GM18511 (cell line): ENCODE data around the gene MELTF.

Source experiments
- ATAC-seq: cut with Tn5 transposase; IDR thresholded peaks from one replicate; pipeline ENCODE4 v1.9.1; 2021; ENCODE audit warnings: mild to moderate bottlenecking, moderate library complexity; ENCODE audit not compliant: unreplicated experiment

The MELTF gene

DNA sequence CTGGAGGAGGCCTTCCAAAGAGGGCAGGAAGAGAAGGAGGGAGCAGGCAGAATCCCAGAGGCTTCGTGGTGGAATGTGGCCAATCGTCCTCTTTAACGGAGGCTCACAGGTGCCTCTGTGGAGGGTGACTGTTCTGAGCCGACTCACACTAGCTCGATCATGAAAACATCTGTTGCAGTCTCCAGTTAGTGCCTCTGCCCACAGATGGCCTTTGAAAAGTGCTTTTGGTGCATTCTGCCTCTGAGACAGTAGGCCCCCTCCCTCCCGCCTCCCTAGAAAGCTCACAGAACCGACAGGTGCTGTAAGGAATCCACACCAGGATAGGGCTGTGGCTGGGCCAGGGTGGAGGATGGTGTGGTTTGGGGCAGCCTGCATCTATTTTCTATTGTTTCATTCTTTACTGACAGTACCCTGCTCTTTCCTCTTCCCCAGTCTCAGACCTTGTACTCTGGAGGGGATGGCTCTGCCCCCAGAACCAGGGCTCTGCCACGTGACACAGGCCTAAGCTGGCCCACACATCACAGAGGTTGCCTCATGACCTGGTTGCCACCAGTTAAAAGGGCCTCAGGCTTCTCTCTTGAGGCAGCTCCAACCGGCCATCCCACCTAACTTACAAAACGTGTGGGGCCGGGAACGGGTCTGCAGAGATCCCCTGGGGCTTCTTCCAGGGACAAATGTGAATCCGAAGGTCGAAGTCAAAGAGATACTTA lies 33.8 kb downstream of the MELTF start:
- ATAC-seq = no peak

DNA sequence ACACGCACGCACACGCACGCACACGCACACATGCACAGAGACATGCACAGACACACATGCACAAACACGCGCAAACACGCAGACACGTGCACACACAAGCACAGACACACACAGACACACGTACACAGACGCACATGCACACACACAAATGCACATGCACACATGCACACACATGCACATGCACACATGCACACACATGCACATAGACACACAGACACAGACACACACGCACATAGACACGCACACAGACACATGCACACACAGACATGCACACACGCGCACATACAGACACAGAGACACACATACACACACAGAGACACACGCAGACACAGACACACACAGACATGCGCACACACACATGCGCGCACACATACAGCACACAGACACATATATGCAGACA lies 34.6 kb downstream of the MELTF start:
- ATAC-seq = no peak

DNA sequence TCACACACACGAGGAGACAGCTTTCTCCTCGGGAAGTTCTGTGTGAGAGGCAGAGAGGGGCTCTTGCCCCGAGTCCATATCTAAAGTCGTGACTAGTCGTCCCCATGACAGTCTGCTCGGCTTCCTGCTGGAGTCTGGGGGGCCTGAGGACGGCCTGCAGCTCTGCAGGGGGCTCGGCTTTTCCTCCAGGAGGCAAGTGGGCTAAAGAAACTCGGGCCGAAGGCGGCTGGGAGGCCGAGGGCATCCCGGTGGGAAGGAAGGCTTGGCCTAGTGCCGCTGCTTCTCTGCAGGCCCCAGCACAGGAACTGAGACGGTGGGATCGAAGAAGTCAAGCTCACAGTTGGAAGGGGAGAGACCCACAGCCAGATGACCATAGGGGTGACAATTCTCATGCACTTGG lies 35.6 kb downstream of the MELTF start:
- ATAC-seq = no peak

DNA sequence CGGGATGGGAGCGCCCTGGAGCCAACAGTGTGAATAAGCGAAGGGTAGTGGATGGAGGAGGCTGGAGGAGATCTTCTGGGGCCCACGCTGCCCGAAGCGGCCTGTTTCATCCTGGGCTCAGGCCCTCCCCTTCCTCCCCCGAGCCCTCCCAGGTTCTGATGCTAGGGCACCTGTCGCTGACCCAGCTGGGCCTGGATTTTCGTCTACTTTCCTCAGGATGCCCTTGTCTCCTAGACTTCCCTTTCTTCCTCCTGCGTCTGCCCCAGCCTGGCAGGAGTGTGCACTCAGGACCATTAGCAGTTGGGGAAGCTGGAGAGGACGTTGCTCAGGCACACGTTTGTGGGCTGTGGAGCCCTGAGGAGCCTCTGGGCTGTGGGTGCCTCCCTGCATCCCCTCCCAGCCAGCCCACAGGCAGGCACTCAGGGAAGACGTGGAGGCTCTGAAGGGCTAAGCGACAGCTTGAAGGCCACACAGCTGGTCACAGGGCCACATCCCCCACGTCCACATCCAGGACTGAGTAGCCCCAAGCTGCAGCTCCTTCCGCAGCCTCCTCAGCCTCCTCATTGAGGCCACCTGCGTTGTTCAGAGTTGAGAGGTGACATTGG lies 37.1 kb downstream of the MELTF start:
- ATAC-seq = no peak

DNA sequence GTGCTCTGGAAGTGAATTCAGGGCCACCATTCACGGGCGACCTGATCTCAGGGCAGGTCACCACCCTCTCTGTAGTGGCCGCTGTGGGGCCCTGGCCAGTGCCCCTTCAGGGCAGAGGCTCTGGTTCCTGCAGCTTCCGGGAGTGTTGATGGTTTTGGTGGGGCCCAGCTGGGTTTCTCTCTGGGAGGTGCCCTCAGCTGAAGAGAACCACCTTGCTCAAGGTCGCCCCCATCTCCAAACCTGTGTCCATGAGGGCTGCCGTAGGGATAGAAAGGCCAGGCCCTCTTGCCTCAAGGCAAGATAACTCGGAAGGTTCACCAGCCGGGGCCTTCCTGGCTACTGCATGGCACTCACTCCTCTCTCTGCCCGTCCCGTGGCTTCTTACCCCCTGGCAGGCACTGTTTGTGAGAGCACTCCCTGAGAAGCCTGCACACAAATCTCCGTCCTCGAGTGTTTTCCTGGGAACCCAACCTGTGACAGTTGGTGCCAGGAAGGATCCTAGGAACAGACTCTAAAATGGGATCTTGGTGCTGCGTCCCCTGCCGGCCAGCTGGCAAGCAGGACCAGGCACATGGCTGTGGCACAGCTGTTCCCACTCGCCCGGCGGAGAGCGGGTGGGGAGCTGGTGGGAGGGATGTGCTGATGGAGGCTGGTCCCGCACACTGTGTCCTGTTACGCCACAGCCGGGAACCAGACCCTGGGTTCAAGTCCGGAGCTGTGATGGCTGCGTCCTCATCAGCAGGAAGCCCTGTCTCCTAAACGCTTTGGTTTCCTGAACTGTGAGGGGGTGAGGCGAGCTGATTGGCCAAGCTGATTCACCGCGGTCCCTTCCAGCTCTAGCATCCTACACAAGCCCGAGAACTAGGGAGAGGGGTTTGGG lies 37.8 kb downstream of the MELTF start:
- no peak for ATAC-seq

DNA sequence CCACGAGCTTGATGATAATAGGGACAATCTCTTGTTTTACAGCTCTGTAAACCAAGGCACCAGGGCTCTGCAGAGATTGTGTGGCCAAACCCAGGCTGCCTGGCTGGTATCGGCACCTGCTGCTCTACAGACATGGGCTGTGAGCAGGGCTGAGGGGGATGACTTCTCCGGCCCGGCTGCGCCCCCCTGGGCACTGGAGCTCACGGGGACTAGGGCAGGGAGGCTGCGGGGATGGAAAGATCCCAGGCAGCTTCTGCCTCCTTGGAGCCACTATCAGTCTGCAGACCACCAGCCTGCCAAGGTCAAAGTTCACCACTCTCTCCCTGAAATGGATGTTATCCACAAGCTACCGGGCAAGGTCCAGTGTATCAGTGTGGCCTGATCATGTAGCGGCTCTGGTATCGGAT lies 39.0 kb downstream of the MELTF start:
- no peak for ATAC-seq

DNA sequence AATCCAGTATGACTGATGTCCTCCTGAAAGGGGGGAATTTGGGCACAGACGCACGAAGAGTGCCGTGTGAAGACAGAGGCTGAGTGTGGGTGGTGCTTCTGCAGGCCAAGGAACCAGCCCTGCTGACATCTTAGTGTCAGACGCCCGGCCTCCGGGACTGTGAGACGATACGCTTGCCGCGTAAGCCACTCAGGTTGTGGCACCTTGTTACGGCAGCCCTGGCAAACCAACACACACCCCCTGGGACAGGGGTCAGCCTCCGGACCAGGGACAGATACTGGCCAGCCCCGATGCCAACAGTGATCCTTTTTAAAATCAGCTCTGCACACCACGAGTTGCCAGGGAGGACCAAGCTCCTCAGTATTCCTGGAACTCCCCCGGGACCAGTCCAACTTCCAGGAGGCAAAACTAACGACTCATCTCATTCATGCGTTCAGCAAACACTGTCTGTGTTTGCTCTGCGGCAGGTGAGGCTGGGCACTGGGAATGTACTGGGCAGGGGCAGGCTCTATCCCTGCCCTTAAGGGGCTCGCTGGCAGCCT lies 39.8 kb downstream of the MELTF start:
- no peak for ATAC-seq

DNA sequence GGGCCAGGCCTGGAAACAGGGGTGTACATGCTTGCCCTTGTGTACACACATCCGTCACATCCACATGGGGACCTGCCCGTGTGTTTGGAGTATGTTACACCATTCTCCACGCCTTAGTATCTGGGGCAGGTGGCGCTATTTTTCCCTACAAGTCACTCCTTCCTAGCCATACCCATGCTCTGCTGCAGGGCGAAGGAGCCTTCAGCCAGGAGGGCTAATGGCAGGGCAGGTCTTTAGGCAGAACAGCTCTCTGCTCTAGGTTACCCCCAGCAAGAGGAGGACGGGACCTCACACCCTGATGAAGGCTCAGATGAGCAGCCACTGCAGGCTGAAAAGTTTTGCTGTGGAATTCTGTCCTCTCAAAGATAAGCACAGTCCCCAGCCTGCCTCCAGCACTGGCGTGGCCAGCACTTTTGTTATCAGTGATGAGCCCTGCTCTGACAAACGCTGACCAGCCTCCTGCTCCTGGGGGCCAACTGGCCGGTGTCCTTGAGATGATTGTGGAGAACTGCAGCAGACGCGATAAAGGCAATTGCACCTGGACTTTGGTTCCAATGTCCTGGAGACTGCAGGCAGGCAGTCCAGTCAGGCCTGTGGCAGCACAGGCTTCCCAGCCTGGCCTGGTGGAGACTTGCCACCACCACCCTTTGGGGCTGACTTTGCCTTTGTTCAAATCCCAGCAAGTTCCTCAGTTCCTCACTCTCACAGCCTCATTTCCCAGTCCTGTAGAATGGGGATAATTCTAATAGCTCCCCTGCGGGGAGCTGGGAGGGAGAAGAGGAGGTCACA lies 41.2 kb downstream of the MELTF start:
- no peak for ATAC-seq

DNA sequence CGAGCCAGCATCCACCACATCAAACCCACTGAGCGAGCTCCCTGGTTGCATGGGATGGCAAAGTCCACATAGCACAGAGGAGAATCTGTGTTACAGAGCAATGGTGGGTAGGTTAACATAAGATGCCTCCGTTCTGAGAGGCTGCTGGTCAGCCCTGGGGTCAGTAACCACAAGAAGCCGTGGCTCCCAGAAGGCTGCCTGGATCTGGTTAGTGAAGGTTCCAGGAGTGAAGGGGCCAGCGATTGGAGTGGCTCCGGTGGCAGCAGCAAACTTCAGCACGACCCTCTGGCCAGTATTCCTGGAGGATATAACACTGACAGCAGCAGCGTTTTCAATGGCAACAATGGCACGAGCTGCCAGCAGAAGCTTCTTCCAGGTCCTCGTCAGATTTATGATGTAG lies 42.6 kb downstream of the MELTF start:
- ATAC-seq = no peak

DNA sequence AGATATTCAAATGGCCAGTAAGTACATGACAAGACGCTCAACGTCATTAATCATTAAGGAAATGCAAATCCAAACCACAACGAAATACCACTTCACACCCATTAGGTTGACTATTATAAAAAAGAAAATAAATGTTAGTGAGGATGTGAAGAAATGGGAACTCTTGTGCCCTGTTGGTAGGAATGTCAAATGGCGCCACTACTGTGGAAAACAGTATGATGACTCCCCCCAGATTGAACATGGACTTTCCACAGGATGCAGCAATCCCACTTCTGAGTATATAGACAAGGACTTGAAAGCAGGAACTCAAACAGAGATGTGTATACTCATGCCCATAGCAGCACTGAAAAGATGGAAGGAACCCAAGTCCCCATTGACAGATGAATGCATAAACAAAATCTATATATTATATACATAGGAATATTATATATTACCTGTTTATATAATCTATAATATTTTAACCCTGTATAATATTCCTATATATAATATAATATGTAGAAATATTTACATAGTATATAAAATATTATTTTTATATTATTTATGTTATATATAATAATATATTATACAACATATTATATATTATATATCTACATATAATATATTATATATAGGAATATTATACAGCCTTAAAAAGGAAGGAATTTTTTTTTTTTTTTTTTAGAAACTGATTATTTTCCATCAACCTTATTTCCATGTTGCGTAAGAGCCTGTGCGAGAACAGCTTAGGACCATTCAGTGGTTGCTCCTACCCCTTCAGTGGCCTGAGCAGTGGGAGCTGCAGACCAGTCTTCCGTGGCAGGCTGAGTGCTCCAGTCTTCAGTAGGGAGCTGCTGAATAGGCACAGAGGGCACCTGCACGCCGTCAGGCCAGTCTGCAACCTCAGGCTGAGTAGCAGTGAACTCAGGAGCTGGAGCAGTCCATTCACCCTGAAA lies 43.4 kb downstream of the MELTF start:
- no peak for ATAC-seq

DNA sequence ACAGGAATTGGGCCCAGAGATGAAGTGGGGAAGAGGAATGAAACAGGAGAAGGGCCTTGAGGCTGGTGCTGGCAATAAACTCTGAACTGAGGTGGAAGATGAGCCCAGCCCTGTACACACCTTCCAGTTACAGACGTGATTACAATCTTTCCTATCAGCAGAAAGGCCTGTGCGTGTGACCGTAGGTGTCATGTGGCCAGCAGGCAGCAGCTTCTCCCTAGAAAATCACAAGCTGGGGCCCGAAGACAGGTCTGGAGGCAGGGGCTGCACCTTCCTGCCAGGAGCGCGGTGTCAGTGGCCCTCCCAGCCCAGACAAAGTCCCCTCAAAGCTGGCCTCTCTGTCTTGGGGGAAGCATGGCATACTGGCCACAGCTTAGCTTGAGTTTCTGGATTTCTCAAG lies 44.3 kb downstream of the MELTF start:
- no peak for ATAC-seq

DNA sequence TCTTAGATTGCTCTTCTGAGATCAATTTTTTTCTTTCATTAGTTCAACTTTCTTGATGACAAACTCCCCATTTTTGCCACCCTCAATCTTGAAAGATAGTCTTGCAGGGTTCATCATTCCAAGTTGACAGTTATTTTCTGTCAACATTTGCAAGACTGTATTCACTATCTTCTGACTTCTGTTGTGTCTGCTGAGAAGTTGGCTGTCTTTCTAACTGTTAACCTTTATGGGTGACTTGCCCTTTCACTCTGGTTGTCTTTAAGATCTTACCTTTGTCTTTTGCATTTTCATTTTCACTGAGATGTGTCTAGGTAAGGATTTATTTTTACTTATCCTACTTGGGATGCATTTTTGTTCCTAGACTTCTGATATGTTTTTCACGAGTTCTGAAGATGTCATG lies 46.4 kb downstream of the MELTF start:
- no peak for ATAC-seq

DNA sequence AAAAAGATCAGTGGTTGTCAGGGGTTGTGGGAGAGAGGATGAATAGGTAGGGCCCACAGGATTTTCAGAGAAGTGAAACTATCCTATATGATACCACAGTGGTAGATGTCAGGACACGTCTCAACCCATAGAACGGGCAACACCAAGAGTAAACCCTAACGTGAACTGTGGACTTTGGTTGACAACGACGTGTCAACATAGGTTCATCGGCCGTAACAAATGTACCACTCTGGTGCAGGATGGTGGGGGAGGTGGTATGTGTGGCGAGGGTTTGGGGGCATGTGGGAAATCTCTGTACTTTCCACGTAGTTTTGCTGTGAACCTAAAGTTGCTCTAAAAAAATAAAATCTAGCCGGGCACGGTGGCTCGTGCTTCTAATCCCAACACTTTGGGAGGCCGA lies 48.0 kb downstream of the MELTF start:
- no peak for ATAC-seq

DNA sequence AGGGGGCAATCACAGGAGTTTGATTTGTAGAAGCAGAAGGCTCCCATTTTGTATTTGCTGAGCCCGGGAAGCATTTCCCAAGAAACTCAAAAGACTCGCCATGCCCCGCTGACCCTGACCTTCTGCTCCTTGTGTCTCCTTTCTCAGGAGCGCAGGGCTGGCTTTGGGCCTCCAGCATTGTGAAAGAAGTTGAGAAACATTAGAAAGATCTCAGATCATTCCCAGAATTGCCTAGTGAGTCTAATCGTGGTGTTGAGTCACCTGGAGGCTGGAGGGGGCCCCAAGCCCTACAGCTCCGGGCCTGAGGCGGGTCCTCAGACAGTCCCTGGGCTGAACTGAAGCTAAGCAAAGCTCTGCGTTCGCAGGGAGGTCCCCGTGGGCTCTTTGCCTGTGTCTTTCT lies 50.1 kb downstream of the MELTF start:
- ATAC-seq = no peak

DNA sequence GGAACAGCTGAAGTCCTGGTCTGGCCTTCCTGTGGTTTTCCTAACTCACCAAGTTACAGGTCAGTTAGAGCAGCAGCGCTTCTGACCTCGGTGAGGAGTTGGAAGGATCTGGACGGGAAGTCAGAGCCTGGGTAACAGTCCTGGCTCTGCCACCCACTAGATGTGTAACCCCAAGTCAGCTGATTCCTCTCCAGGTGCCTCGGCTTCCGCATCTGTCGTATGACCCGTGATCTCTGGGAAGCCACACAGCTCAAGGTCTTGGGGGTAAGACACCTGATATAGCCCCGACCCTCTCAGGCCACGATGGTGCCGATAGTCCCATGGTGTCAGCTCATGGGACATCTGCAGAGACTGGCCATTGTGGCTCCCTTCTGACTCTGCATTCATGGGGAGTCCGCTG lies 52.7 kb downstream of the MELTF start:
- no peak for ATAC-seq

DNA sequence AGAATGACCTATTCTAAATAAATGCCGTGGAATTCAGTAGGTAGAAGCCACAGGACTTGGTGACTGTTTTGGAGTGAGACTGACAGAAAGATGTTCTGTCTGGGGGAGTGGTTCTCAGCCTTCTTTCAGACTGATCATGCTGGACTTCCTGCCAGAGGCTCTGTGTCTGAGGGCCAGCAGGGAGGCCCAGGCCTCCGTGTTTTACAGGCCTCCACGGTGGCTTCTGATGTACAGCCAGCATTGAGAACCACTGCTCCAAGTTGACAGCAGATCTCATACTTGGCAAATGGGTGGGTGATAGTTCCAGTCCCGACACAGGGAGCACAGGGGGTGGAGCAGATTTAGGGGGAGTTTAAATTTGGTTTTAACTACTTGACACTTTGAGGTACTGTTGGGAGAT lies 54.3 kb downstream of the MELTF start:
- no peak for ATAC-seq

DNA sequence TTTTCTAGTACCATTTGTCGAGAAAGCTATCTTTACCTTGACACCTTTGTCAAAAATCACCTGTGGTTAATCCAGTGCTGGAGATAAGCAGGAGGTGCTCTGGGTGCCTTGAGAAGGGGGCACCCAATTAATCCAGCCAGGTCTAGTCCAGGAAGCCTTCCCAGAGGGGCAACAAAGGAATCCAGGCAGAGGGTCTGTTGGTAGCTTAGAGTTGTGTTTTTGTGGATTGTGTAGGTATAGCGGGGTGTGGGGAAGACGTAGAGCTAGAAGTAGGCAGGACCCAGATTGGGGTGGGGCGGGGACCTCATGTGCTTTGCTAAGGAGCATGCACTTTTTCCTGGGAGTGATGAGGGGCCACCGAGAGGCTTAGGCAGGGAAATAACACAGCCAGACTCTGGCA lies 55.0 kb downstream of the MELTF start:
- ATAC-seq = no peak

DNA sequence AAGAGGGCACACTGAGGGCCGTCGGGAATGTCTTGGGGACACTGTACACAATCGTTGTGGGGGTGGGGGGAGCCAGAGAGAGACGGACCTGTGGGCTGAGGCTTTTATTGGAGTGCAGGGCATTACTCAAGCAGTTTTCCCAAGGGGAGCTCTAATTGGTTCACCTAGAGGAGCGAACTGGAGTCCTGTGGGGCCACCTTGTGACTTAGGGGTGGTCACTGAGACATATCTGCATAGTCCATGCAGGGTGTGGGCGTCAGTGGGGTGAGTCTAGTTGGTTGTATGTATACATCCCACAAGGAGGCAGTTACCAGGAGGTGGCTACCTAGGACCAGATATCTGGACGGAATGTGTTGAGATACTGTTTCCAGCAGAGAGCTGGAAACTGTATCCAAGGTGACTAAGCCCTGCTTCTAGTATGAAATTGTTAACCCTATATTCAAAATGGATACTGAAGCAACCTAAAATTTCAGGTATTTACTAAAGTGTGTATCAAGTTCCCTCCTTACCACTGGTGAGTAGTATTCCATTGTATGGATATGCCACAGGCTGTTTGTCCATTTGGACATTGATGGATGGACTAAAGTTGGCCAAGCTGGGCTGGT lies 58.4 kb downstream of the MELTF start:
- no peak for ATAC-seq

DNA sequence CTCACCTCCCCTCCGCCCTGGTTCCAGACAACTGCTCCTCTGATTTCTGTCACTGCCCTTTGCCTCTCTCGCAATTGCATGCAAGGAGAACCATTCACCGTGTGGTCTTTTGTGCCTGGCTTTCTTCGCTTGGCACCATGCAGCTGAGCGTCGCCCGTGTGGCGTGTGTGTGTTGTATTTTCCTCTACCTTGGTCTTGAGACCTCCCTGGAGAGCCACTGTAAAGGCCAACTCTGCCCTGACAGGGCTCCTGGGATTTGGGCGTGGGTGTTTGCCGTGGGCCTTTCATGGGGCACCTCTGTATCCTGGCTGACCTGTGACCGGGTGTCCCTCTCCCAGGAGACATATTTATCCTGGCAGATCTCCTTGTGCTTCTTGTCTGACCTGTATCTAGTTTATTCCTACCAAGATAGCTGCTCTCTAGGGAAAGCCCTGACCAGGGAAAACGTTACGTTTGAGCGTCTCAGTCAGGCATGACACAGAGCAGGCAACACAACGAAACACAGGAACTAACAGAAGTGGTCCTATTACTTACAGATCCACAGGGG lies 59.0 kb downstream of the MELTF start:
- ATAC-seq = no peak
